Mucosa of stomach (tissue), 1 donor: ENCODE results near the gene TMC3.
"Not testable (repeated sequence)": the region's sequence is repeated elsewhere in the genome, so short reads cannot be mapped to it uniquely, and the experiment has no call there.

Experiments used
- H3K27me3 ChIP-seq: one replicate; pipeline ENCODE4 v1.7.0; 2013; ENCODE audit warnings: mild to moderate bottlenecking, low read length; ENCODE audit not compliant: control insufficient read depth, insufficient read depth
- H3K36me3 ChIP-seq: one replicate; pipeline ENCODE4 v1.7.0; 2013; ENCODE audit warnings: low read length; ENCODE audit not compliant: control insufficient read depth, insufficient read depth
- H3K4me1 ChIP-seq: one replicate; pipeline ENCODE4 v1.7.0; 2013; ENCODE audit warnings: mild to moderate bottlenecking, low read length; ENCODE audit not compliant: control insufficient read depth, insufficient read depth
- H3K4me3 ChIP-seq: one replicate; pipeline ENCODE4 v1.7.0; 2013; ENCODE audit warnings: low read length
- H3K9ac ChIP-seq: one replicate; pipeline ENCODE4 v1.7.0; 2013; ENCODE audit warnings: mild to moderate bottlenecking, low read length, moderate library complexity
- H3K9me3 ChIP-seq: one replicate; pipeline ENCODE4 v1.7.0; 2013; ENCODE audit warnings: mild to moderate bottlenecking, low read length, moderate library complexity; ENCODE audit not compliant: control insufficient read depth
- donor health status: Pancreatic carcinoma.

The TMC3 gene

DNA sequence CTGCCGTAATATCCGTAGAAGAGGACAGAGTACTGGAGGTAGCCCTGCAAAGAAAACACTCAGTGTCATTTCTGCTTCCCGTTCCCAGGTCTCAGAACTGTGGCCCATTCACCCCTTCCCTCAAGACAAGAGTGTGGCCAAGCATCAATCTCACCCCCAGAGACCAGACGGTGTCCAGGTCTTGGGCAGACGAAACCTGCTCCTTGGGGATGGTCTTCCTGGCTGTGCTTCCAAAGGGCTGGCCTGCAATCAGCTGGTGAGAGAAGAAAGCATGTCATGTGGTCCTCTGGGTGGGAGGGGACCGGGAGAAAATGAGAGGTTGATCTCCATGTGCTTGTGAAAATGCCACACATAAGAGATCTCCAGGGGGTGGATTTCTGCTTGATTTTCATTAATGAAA, 15.8 kb downstream of the TMC3 start:
- no peak overlapping the region for H3K4me3 ChIP-seq
- H3K27me3 ChIP-seq = no peaks in the 10 kb centered on the region
- H3K9me3 ChIP-seq = no peaks in the 10 kb centered on the region
- H3K36me3 ChIP-seq = no peaks in the 10 kb centered on the region
- peaks cover under 1% of the 10 kb centered on the region for H3K4me1 ChIP-seq
- H3K9ac ChIP-seq = no peak overlapping the region

DNA sequence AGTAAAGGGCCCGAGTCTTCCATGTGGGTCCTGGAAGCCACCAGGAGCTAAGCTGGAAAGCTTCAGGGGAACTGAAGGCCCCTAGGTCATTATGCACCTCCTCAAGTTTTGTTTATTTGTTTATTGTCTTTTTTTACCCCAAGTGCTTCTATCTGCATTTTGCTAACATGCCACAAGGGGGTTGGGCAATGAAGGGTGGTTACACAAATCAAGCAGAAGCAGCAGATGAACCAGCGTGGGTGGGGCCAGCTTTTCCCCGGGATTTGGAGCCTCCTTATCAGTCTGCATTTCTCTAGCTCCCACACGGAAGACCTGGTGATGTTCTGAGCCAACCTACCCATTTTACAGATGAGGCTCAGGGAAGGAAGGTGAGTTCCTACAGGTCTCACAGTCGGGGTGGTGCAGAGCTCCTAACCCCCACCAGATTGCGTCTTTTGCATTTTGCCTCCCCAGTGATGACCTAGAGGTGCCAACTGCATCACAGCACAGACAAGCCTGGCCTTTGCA, 16.8 kb downstream of the TMC3 start:
- no peak overlapping the region for H3K4me3 ChIP-seq
- H3K36me3 ChIP-seq = no peaks in the 10 kb centered on the region
- H3K4me1 ChIP-seq = no peaks in the 10 kb centered on the region
- H3K27me3 ChIP-seq = no peaks in the 10 kb centered on the region
- H3K9ac ChIP-seq = no peak overlapping the region
- H3K9me3 ChIP-seq = no peaks in the 10 kb centered on the region

DNA sequence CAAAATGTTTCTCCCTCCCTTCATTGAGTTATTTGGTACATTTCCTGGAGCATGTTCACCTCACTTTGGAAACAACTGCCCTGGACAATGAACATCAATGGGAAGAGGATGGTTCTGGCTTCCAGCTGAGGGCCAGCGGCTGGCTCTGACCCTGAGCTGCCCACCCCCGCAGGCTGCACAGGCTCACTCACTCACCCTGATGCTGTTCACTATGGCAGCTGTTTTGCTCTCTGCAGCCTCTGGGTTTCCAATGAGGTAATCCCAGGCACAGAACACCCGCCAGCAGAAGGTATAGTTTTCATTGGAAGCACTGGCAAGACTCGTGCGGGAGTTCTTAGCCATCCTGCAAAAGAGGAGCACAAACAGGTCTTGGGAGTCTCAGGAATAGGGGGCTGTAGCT, 17.8 kb downstream of the TMC3 start:
- Histone ChIP-seq H3K27me3 (no peaks in the 10 kb centered on the region), H3K4me1 (no peaks in the 10 kb centered on the region), H3K9me3 (no peaks in the 10 kb centered on the region)

DNA sequence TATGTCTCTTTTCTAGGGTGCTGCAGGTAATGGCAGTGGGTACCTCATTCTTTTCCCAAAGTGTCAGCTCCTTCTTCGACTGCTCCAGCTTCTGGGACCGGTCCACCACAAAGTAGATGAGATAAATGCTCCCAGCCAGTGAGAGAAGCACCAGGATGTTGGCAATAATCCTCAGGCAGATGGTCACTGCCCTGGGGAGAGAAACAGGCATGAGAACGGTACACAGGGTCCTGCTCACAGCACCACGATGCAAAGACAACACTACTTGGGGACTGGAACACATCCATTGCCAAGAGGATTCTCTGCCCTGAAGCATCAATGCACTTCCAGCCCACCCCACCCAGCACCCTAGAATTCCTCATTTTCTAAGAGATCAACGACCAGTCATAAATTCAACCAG, 22.4 kb downstream of the TMC3 start:
- Histone ChIP-seq H3K27me3 (no peaks in the 10 kb centered on the region), H3K4me1 (no peaks in the 10 kb centered on the region), H3K9ac (no peak overlapping the region), H3K4me3 (no peak overlapping the region), H3K36me3 (no peaks in the 10 kb centered on the region), H3K9me3 (no peaks in the 10 kb centered on the region)

More for the DNA sequence above, 17.8 kb downstream of the TMC3 start:
- Histone ChIP-seq H3K9ac (no peak overlapping the region), H3K36me3 (no peaks in the 10 kb centered on the region), H3K4me3 (no peak overlapping the region)

DNA sequence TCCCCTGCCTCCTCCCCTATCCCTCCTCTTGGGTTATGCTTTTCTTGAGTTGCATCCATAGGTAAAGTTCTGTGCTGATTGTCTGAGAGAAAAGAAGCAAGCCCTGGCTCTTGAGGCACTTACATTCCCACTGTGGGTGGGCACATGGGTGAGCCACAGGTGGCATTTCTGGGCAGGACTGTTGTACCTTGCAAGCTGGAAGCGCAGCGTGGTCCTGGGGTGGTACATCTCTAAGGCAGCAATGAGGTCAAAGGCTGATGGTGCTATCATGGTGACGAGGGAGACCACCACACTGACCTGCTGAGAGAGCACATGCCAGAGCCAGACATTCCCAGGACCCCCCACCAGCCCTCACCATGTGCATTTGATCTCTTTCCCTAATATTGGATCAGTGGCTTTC, 24.7 kb downstream of the TMC3 start:
- H3K4me3 ChIP-seq = no peak overlapping the region
- H3K4me1 ChIP-seq = no peaks in the 10 kb centered on the region
- no peaks in the 10 kb centered on the region for H3K36me3 ChIP-seq
- no peaks in the 10 kb centered on the region for H3K9me3 ChIP-seq
- H3K27me3 ChIP-seq = no peaks in the 10 kb centered on the region
- H3K9ac ChIP-seq = no peak overlapping the region

DNA sequence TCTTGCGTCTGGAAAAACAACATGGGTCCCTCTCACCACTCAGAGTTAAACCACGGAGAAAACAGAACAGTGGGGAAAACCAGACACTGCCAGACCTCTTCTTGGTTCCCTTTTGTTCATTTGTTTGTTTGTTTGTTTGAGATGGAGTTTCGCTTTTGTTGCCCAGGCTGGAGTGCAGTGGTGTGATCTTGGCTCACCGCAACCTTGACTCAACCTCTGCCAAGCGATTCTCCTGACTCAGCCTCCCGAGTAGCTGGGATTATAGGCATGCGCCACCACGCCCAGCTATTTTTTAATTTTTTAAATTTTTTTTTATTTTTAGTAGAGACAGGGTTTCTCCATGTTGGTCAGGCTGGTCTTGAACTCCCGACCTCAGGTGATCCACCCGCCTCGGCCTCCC, 25.3 kb downstream of the TMC3 start:
- not testable (repeated sequence) for H3K4me1 ChIP-seq, H3K36me3 ChIP-seq, H3K27me3 ChIP-seq, H3K9ac ChIP-seq, H3K9me3 ChIP-seq, H3K4me3 ChIP-seq

DNA sequence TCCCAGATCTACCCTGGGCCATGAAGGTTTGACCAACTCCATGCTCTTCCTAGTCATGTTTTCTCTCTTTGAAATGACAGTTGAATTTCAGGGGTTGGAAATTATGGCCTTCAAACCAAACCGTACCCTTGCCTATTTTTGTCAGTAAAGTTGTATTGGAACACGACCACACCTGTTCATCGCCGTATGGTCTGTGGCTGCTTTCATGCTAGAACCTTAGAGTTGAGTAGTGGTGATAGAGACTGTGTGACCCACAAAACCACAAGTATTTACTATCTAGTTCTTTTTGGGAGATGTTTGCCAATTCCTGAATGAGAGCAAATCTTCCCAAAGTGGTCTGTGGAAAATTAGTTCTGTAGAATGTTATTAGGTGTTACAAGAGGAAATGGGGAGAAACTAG, 26.1 kb downstream of the TMC3 start:
- no peaks in the 10 kb centered on the region for H3K4me1 ChIP-seq
- no peak overlapping the region for H3K4me3 ChIP-seq
- no peaks in the 10 kb centered on the region for H3K36me3 ChIP-seq
- no peaks in the 10 kb centered on the region for H3K9me3 ChIP-seq
- H3K9ac ChIP-seq = no peak overlapping the region
- H3K27me3 ChIP-seq = no peaks in the 10 kb centered on the region

DNA sequence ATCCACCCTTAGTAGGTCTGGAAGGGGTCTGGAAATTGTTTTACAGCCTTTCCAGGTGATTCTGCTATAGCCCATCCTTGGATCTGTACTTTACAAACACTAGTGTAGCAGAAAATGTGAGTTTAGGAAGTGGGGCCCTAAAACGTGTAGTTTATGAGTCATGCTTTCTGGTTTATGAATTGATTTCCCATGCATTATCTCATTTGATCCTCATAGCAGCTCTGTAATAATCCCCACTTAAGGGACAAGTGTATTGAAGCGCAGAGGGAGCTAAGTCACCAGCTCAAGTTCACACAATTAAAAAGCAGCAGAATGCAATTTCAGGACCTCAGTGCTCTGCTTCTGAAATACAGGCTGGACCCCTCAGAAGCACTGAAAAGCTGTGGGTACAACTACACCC, 27.4 kb downstream of the TMC3 start:
- H3K4me3 ChIP-seq = no peak overlapping the region
- H3K36me3 ChIP-seq = no peaks in the 10 kb centered on the region
- no peaks in the 10 kb centered on the region for H3K27me3 ChIP-seq
- no peak overlapping the region for H3K9ac ChIP-seq
- H3K9me3 ChIP-seq = no peaks in the 10 kb centered on the region
- H3K4me1 ChIP-seq = no peaks in the 10 kb centered on the region

DNA sequence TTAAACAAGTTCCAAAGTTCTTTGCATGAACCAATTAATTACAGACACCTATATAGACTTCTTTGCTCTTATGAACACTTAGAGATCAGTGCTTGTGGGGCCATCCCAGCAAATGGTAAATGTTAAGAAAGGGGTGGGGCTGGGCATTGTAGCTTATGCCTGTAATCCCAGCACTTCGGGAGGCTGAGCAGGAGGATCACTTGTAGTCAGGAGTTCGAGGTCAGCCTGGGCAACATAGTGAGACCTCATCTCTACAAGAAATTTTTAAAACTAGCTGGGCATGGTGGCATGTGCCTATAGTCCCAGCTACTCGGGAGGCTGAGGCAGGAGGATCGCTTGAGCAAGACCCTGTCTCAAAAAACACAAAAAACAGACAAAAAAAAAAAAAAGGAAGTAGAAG, 30.6 kb downstream of the TMC3 start:
- H3K36me3 ChIP-seq = no peaks in the 10 kb centered on the region
- H3K9me3 ChIP-seq = no peaks in the 10 kb centered on the region
- H3K4me3 ChIP-seq = no peak overlapping the region
- no peaks in the 10 kb centered on the region for H3K27me3 ChIP-seq
- no peak overlapping the region for H3K9ac ChIP-seq
- H3K4me1 ChIP-seq = no peaks in the 10 kb centered on the region

DNA sequence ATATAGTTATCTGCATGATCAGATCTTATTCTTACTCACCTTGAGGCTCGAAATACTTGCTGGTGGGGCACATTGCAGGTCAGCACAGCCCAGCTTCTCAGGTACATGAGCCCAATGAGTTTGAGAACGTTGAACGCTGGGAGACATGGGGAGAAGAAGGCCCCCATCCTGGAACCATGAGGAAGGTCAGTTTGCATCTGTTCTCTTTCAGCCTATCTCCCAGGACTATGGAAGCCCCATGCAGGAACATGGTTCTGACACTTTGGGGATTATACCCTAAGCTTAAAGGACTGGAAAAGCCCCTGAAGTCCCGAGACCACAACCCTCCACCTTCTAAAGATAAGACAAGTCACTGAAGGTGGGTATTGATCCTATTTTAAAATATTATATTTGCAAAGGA, 32.7 kb downstream of the TMC3 start:
- no peaks in the 10 kb centered on the region for H3K9me3 ChIP-seq
- no peak overlapping the region for H3K9ac ChIP-seq
- H3K36me3 ChIP-seq = no peaks in the 10 kb centered on the region
- H3K4me1 ChIP-seq = no peaks in the 10 kb centered on the region
- H3K4me3 ChIP-seq = no peak overlapping the region
- H3K27me3 ChIP-seq = no peaks in the 10 kb centered on the region

DNA sequence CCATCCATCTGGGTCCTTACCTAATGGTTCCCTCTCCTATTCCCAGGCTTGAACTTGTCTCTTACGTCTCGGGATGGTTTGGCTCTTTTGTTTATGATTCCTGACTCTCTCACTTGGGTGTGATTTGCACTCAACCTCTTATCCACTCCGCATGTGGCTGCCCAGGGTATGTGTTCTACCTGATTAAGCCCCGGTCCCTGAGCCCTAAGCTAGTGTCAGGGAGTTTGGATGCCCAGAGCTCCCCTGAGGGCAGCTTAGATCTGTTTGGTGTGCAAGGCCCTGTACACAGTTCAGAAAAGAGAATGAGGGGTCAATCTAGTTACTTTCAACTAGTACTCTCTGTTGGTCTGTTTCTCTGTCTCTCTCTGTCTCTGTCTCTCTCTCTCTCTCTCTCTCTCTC, 34.2 kb downstream of the TMC3 start:
- Histone ChIP-seq H3K4me1 (peaks cover 2% of the 10 kb centered on the region), H3K27me3 (no peaks in the 10 kb centered on the region), H3K9me3 (no peaks in the 10 kb centered on the region), H3K9ac (no peak overlapping the region), H3K36me3 (no peaks in the 10 kb centered on the region), H3K4me3 (no peak overlapping the region)

DNA sequence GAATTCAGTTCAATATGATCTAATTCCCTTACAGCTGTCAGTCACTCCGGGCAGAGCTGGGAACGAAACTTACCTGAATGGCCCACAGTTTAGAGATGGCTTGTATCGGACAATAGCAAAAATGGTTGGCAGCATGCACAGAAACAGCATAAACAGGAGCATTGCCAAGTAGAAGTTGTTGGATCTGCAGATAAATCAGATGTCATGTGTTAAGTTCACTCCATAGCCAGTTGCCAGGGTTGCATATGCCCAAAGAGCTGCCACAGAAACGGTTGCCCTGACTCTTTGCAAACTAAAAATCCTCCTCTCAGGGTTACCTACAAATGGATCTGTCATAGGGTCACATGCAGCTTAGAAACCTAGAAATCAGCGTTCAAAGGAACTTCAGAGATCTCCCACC, 34.7 kb downstream of the TMC3 start:
- peaks cover 7% of the 10 kb centered on the region for H3K4me1 ChIP-seq
- H3K9me3 ChIP-seq = no peaks in the 10 kb centered on the region
- H3K9ac ChIP-seq = no peak overlapping the region

More for the DNA sequence above, 34.7 kb downstream of the TMC3 start:
- Histone ChIP-seq H3K4me3 (no peak overlapping the region), H3K27me3 (no peaks in the 10 kb centered on the region), H3K36me3 (no peaks in the 10 kb centered on the region)
